GDM1 (cell line): ENCODE data around the gene NPHP4.
"Not testable (repeated sequence)": the region's sequence is repeated elsewhere in the genome, so short reads cannot be mapped to it uniquely, and the experiment has no call there.

Source experiments
- DNase-seq: peaks from one replicate; lab custom pipeline; 2025; lab: John Stamatoyannopoulos, UW

The NPHP4 gene

DNA sequence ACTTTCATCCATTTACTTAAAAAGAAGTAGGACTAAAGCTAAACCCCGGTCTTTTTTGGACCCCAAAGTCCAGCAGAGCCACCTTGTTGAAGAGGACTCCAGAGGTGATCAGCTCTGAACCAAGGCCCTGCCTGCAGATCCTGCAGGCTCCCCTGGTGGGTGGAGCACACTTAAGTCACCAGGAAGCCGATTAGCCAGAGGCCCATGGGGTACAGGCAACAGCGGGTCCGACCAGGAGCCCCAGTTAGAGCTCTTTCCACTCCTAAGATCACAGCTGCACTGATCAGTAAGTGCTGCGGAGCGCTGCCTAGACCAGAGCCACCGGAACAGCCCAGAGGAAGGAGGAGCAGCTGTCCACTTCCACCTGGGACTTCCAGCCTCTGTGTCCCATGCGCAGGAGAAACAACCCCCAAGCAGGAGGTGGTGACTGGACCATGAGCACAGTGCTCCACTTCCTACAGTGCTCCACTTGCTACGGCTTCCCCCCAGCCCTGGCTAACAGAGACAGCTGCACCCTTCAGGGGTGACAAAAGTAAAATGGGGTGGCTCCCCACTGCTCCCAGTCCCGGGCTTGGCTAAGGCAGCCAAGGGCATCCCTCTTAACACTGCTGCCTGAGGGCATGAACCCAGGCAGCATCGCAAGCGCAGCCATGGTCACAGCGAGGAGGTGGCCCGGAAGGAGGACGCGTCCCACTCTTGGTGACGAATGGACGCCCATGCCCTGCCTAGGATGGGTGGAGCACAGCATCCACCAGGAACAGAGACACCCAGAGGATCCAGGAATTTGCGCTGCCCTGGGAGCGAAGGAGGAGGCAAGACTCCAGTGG lies 58.0 kb downstream of the NPHP4 start:
- no peak for DNase-seq

GRCh38 chr1:5933676-5934057 lies 58.6 kb downstream of the NPHP4 start:
- DNase-seq, result no peak

DNA sequence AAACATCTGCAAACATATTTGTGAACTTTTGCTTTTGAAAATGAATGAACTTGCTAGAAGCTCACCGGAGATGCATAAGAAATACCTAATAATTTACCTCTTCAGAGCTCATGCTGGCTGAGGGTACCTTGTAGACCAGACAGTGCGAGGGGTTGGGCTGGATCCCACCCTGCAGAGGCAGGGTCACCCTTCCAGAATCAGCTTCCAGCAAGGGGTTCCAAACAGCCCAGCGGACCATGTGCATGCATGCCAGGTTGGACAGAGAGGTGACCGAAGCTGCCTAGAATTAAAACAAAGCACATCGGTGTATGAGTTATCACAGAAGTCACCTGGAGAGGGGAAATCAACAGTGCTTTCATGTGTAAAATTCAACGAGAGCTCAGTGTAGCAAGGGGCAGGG lies 59.2 kb downstream of the NPHP4 start:
- DNase-seq, result no peak

GRCh38 chr1:5928714-5929400 lies 63.4 kb downstream of the NPHP4 start:
- no peak for DNase-seq

DNA sequence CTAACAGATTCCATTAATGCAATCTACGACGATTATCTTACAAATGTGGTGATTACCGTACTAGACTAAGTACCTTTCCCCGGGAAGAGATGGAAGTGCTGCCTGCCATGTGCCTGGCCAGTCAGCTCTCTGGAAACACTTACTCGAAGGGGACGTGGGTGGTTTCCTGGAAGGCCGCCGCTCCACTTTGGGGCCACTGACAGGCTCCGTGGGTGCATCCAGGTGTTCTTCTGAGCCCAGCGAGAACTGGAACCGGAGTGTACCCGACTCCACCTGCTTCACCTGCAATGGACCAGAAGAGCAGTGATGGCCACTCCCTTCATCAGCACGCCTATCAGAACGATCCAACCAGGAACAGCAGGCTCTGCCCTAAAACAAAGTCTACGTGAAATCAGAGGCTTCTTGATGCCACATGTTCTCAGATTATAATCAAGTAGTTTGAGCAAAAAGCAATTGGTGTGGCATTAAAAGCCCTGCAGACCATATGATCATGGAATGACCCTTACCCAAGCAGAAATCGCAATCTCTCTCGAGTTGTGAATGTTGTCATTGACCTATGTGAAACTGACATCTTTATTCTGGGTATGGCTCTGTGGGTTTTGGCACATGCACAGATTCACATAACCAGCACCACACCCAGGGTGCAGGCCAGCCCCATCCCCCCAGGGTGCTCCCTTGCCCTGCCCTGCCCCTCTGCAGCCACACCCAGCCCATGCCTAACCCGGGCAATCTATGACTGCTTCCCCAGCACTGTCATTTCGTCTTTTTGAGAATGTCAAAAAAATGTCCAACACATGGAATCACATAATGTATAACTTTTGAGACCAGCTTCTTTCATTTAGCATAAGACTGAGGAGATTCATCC lies 64.5 kb downstream of the NPHP4 start:
- DNase-seq, result no peak

- DNase-seq, result no peak
These were observed 65.4 kb downstream of the NPHP4 start for GRCh38 chr1:5926686-5927435.

DNA sequence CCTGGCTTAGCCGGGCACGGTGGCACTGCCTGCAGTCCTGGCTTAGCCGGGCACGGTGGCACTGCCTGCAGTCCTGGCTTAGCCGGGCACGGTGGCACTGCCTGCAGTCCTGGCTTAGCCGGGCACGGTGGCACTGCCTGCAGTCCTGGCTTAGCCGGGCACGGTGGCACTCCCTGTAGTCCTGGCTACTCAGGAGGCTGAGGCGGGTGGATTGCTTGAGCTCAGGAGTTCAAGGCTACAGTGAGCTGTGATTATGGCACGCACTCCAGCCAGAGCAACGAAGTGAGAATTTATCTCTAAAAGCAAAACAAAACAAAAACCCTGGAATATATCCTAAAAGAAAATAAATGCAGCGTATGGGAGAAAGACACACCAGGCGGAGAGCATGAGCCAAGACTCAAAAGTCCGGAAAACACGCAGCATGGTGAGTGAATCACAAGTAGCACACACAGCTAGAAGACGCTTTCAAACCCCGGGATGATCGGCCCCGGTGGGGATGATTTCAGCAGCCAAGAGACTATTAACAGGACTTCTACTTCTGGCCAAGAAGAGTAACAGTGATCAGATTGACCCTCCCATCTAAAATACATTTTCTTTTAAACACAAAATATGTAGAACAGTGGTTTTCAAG lies 69.4 kb downstream of the NPHP4 start:
- DNase-seq, result not testable (repeated sequence)

DNA sequence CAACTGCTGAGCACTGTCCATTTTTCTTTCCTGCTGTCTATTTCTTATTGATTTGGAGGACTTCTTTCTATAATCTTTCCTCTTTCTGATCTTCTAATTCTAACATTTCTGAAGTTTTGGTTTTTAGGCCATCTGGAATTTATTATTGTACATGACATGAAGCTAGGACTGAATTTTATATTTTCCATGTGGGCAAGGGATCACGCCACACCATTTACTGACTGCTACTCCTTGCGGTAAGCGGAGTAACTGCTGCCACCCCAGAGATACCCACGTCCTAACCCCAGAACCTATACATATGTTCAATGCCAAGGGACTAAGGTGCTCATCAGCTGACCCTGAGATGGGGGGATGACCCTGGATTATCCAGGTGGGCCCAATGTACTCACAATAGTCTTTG lies 70.6 kb downstream of the NPHP4 start:
- DNase-seq, result no peak

DNA sequence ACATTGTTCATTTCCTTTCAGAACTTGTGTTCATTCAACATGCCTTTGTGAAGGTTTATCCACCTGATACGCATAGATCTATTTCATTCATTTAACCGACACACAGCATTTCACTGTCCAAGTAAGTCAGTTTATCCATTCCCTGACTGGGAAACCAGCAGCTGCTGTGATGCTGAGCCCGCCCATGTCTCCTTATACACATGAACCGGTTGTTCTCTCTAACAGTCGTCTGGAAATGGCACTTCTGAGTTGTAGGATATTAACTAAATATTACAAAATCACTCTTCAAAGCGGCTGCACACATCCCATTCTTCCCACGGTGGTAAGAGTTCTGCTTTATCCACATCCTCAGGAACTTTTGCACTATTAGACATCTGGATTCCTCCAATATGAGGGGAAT lies 71.1 kb downstream of the NPHP4 start:
- DNase-seq, result no peak

DNA sequence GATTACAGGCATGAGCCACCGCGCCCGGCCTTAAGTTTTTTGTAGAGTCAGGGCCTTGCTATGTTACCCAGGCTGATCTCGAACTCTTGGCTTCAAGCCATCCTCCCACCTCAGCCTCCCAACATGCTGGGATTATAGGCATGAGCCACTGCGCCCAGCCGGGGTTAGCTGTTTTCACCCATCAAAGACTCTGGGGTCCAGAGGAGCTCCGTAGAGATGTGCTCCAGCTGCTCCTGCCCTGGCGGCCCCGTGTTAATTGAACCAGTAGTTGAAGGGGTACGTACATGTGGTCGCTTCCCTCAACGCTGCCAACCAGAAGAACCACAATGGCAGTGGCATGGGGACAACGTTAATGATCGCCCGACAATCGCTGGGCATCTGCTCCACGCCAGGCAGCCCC lies 72.0 kb downstream of the NPHP4 start:
- DNase-seq, result no peak

DNA sequence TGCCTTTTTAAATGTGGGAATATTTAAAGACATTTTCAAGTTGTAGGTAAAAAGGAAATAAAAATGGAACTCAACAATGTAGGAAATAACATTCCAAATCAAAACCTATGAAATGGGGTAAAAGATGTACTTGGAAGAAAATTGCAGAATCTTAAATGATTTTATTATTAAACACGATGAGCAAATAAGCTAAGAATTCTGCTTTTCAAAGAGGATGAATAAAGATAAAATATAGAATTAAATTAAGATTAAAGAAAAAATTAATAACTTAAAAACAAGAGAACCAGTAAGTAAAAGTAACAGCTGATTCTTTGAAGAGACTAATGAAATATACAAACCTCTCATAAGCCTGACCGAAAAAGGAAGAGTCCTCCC lies 74.0 kb downstream of the NPHP4 start:
- DNase-seq, result no peak

- DNase-seq, result no peak
These were observed 74.5 kb downstream of the NPHP4 start for GRCh38 chr1:5917591-5918274.

DNA sequence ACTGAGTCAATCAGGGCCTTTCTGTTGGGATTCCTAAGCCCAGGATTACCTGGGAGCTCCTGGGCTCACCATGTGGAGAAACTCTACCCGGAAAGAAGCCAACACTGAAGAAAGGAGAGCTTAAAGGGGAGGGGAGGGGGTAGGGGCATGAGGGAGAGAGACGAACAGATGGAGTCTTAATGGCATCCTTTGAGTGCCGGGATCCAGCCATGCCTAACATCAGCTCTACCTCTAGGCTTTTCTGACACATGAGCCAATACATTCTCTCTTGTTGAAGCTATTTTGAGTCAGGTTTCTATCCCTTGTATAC lies 75.0 kb downstream of the NPHP4 start:
- no peak for DNase-seq

- DNase-seq, result no peak
These were observed 75.5 kb downstream of the NPHP4 start for GRCh38 chr1:5916572-5917280.

DNA sequence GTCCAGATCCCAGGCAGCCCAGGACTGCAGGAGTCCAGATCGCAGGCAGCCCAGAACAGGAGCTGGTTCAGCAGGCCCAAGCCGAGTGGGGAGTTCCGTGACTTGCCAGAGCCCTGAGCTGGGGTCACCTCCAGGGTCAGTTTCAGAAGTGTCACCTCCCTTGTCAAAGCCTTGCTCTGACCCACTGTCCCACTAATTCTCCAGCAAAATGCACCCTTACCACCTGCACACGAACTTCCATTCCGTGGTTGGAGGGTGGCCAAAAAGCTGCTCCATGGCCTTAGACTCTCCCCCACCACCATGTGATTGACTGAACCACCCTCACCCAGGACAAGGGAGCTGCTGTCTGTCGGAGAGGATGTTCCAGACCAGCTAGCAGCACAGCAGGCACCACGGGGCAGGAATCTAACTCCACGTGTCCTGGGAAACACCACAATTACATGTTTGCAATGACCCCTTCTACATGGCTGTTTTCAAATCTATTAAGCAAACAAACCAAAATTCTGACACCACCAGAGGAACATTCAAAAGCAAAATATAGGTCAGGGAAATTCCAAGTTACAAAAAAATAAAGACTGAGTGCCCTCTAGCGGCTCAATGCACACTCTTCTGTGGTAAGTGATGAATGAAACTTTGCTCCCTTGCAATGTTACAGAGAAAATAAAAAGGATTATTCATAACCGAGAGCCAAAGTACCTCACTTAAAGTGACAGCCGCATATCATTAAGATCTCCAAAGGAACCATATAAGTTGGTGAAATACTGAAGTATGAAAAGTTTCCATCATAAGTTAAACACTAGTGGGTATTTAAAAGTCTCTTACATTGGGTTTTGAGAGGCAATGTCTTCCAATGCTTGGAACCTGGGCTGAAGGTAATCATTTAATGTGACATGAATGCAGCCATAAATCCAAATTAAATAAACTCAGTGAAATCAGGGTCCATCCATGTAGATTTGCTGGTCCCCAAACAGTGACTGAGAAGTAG lies 76.3 kb downstream of the NPHP4 start:
- DNase-seq, result no peak

GRCh38 chr1:5914676-5915365 lies 77.4 kb downstream of the NPHP4 start:
- DNase-seq, result no peak

DNA sequence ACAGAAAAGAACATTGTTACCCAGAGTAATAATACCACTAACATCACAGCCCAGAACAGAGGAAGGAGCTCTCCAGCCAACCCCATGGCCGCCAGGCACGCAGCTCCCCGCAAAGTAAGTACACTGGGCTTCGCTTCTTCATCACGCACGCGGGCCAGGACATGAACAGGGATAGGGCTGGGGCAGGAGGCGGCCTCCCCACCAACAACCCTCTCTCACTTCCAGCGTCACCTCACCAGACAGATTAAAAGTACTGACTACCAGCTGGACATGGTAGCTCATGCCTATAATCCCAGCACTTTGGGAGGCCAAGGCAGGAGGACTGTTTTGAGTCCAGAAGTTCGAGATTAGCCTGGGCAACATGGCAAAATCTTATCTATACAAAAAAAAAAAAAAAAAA lies 78.3 kb downstream of the NPHP4 start:
- DNase-seq, result no peak

DNA sequence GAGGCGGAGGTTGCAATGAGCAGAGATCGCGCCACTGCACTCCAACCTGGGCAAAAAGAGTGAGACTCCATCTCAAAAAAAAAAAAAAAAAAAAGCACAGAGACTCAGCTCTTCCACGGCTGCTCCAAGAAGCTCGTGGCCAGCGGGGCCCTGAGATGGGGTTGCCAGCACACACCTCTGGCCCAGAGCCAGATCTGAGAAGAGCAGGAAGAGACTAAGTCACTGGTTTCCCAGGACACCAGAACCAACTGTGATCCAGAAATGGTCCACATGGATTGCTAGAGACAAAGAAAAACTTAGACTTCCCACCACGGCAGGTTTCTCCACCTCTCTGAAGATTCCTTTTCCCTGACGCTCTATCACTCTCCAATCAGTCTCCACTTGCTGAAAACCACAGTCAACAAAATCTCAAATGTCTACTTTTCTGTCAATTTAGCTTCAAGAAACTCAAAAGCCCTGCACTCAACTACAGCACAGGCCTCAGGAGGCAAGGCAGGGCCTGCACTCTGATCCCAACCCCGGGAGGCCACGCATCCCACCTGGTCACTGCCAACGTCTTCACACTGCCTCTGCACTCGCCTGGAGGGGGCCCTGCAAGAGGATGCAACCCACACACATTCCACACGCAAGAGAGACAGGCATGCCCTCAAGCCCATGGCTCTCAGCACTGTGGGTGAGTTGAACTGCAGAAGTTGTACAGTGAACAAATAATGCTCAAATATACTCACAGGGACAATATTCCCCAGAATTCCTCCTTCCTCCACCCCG lies 79.0 kb downstream of the NPHP4 start:
- DNase-seq, result no peak
